Measurements from ENCODE around the gene RAB17. TPM values are rescaled to one million over a fixed set of nuclear protein-coding genes. Genes with fewer than 3 reads are reported as not detected.
"Not testable (repeated sequence)": the region's sequence is repeated elsewhere in the genome, so short reads cannot be mapped to it uniquely, and the experiment has no call there.

Gene RAB17
- total RNA-seq, 1 experiment from 2014 or later = 41.8 TPM

DNA sequence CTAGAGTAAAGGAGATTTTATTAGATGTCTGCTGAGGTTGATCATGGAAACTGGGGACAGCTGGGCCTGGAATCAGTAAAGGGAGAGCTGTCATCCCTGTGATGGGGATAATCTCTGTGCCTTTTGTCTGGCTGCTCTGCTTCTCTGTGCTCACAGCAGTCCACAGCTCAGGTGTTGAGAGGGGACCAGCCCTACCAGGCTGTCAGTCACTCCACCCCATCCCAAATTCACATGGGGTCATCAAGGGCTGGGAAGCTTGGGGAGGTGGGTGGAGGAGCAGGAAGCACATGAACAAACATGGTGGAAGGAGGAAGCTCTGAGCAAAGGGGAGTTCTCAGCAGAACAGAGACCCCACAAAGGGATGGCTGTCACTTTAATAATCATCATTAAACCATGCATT lies 23.1 kb upstream of the RAB17 start (continued):
- TF ChIP-seq, protein P1, sequence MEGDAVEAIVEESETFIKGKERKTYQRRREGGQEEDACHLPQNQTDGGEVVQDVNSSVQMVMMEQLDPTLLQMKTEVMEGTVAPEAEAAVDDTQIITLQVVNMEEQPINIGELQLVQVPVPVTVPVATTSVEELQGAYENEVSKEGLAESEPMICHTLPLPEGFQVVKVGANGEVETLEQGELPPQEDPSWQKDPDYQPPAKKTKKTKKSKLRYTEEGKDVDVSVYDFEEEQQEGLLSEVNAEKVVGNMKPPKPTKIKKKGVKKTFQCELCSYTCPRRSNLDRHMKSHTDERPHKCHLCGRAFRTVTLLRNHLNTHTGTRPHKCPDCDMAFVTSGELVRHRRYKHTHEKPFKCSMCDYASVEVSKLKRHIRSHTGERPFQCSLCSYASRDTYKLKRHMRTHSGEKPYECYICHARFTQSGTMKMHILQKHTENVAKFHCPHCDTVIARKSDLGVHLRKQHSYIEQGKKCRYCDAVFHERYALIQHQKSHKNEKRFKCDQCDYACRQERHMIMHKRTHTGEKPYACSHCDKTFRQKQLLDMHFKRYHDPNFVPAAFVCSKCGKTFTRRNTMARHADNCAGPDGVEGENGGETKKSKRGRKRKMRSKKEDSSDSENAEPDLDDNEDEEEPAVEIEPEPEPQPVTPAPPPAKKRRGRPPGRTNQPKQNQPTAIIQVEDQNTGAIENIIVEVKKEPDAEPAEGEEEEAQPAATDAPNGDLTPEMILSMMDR (IDR thresholded peaks at IDR 0.05 in 2 of 3, conservative IDR thresholded peaks at IDR 0.05 in 1 of 3; ENCODE audit: borderline replicate concordance in 1 of 3, insufficient read depth in 1 of 3, low read depth in 2 of 3, low read length in 2 of 3) = no peak
- no peak for TF ChIP-seq JUND (IDR thresholded peaks at IDR 0.05)

GRCh38 chr2:237612527-237613357 lies 22.2 kb upstream of the RAB17 start:
- Histone ChIP-seq H3K27me3 (ENCODE audit: insufficient read depth, low read length) (no peaks in the 10 kb centered on the region; the same call in 1 of the 2 replicates), H3K9ac (ENCODE audit: low read length) (no peak overlapping the region), H3K4me2 (ENCODE audit: low read length) (no peak overlapping the region), H3K9me2 (ENCODE audit: insufficient read depth) (no peaks in the 10 kb centered on the region), H3K4me3 (replicated peaks in 1 of 2; ENCODE audit: low read depth in 1 of 2, low read length in 2 of 2) (no peak overlapping the region), H3K9me3 (ENCODE audit: control insufficient read depth in 1 of 2, insufficient read depth in 1 of 2, low read depth in 1 of 2, low read length in 2 of 2) (no peaks in the 10 kb centered on the region), H4K20me1 (ENCODE audit: insufficient read depth) (no peaks in the 10 kb centered on the region), H3K27ac (ENCODE audit: low read depth, low read length) (no peak overlapping the region), H3K36me3 (ENCODE audit: control insufficient read depth in 1 of 2, insufficient read depth in 2 of 2, low read length in 2 of 2) (no peaks in the 10 kb centered on the region), H3K4me1 (ENCODE audit: control insufficient read depth in 1 of 2, insufficient read depth in 2 of 2, low read length in 2 of 2) (peaks cover 2 to 15% of the 10 kb centered on the region in 2 experiments; a peak in 2 of 4 replicates), H3K79me2 (ENCODE audit: insufficient read depth, low read length) (no peaks in the 10 kb centered on the region), H2AFZ (ENCODE audit: low read depth, low read length, poor library complexity, severe bottlenecking) (no peak overlapping the region)
- no TSS peak for BruUV-seq (replicated peaks)
- CTCF ChIA-PET = no interaction called here
- TF ChIP-seq ZNF274 (IDR thresholded peaks at IDR 0.05; ENCODE audit: low read depth, low read length) (no peak), CBX3 (IDR thresholded peaks at IDR 0.05; ENCODE audit: low read depth) (no peak), EGR1 (IDR thresholded peaks at IDR 0.05; ENCODE audit: low read depth) (no peak), ELF1 (IDR thresholded peaks at IDR 0.05; ENCODE audit: borderline replicate concordance, low read depth) (no peak), EZH2phosphoT487 (IDR thresholded peaks at IDR 0.05; ENCODE audit: borderline replicate concordance) (no peak), SIN3A (IDR thresholded peaks at IDR 0.05; ENCODE audit: low read depth) (no peak)
- TF ChIP-seq, protein P2, sequence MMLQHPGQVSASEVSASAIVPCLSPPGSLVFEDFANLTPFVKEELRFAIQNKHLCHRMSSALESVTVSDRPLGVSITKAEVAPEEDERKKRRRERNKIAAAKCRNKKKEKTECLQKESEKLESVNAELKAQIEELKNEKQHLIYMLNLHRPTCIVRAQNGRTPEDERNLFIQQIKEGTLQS (IDR thresholded peaks at IDR 0.05) = no peak
- TF ChIP-seq, protein P3, sequence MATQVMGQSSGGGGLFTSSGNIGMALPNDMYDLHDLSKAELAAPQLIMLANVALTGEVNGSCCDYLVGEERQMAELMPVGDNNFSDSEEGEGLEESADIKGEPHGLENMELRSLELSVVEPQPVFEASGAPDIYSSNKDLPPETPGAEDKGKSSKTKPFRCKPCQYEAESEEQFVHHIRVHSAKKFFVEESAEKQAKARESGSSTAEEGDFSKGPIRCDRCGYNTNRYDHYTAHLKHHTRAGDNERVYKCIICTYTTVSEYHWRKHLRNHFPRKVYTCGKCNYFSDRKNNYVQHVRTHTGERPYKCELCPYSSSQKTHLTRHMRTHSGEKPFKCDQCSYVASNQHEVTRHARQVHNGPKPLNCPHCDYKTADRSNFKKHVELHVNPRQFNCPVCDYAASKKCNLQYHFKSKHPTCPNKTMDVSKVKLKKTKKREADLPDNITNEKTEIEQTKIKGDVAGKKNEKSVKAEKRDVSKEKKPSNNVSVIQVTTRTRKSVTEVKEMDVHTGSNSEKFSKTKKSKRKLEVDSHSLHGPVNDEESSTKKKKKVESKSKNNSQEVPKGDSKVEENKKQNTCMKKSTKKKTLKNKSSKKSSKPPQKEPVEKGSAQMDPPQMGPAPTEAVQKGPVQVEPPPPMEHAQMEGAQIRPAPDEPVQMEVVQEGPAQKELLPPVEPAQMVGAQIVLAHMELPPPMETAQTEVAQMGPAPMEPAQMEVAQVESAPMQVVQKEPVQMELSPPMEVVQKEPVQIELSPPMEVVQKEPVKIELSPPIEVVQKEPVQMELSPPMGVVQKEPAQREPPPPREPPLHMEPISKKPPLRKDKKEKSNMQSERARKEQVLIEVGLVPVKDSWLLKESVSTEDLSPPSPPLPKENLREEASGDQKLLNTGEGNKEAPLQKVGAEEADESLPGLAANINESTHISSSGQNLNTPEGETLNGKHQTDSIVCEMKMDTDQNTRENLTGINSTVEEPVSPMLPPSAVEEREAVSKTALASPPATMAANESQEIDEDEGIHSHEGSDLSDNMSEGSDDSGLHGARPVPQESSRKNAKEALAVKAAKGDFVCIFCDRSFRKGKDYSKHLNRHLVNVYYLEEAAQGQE (IDR thresholded peaks at IDR 0.05; ENCODE audit: low read depth) = no peak
- POLR2A ChIA-PET = no interaction called here
- ATAC-seq = no peak
- intact Hi-C loops (cut with micrococcal nuclease) = no loop called here
- RAD21 ChIA-PET (ENCODE audit: low non-redundant PET in 1 of 2, low total read pairs in 2 of 2, uncharacterized antibody in 2 of 2, unreplicated experiment in 2 of 2) = no interaction called here
- no peak for DNase-seq (ENCODE audit: low read depth, low spot score)

- H3K27ac ChIP-seq (ENCODE audit: low read depth, low read length); intact Hi-C loops (cut with micrococcal nuclease); H3K4me3 ChIP-seq (replicated peaks in 1 of 2; ENCODE audit: low read depth in 1 of 2, low read length in 2 of 2); DNase-seq (ENCODE audit: low read depth, low spot score); ATAC-seq; H3K9me3 ChIP-seq (ENCODE audit: control insufficient read depth in 1 of 2, insufficient read depth in 1 of 2, low read depth in 1 of 2, low read length in 2 of 2); H3K79me2 ChIP-seq (ENCODE audit: insufficient read depth, low read length); CTCF ChIA-PET; RAD21 ChIA-PET (ENCODE audit: low non-redundant PET in 1 of 2, low total read pairs in 2 of 2, uncharacterized antibody in 2 of 2, unreplicated experiment in 2 of 2); BruUV-seq (replicated peaks); H3K36me3 ChIP-seq (ENCODE audit: control insufficient read depth in 1 of 2, insufficient read depth in 2 of 2, low read length in 2 of 2); H3K27me3 ChIP-seq (ENCODE audit: insufficient read depth, low read length); H3K9me2 ChIP-seq (ENCODE audit: insufficient read depth); H3K4me1 ChIP-seq (ENCODE audit: control insufficient read depth in 1 of 2, insufficient read depth in 2 of 2, low read length in 2 of 2); H2AFZ ChIP-seq (ENCODE audit: low read depth, low read length, poor library complexity, severe bottlenecking); H4K20me1 ChIP-seq (ENCODE audit: insufficient read depth); H3K9ac ChIP-seq (ENCODE audit: low read length); H3K4me2 ChIP-seq (ENCODE audit: low read length); POLR2A ChIA-PET: not testable (repeated sequence)
Measured at GRCh38 chr2:237606522-237606921, 16.0 kb upstream of the RAB17 start.
